Activated CD8-positive, alpha-beta memory T cell treated with anti-CD3 and anti-CD28 coated beads for 1 hour (primary cell): ENCODE measurements around the gene CLDN6.

Experiments used
- DNase-seq, 2 donors: peaks; one replicate each; pipeline ENCODE4 v3.0.0-alpha.2; 2020; ENCODE audit warnings: low read depth in 1 of 2; ENCODE audit errors: extremely low read depth in 1 of 2

CLDN6 gene

GRCh38 chr16:3029491-3030221, 11.7 kb upstream of the CLDN6 start:
- no peak for DNase-seq

- DNase-seq, result no peak
These were observed 10.8 kb upstream of the CLDN6 start for GRCh38 chr16:3028716-3029319.

GRCh38 chr16:3027983-3028715, 10.2 kb upstream of the CLDN6 start:
- DNase-seq, result peak; percentile 68 to 85

- DNase-seq, result no peak
These were observed 9.5 kb upstream of the CLDN6 start for GRCh38 chr16:3027489-3027795.

GRCh38 chr16:3026609-3027488, 8.9 kb upstream of the CLDN6 start:
- DNase-seq, result no peak

GRCh38 chr16:3026003-3026378, 8.0 kb upstream of the CLDN6 start:
- no peak for DNase-seq

- DNase-seq, result no peak
These were observed 7.3 kb upstream of the CLDN6 start for GRCh38 chr16:3025032-3026002.

GRCh38 chr16:3023669-3024478, 5.9 kb upstream of the CLDN6 start, which contains the start of the genes HCFC1R1 and THOC6:
HCFC1R1 (minus strand) TSS chr16:3023942; CDS start chr16:3023941, 1 bp downstream.
THOC6 (plus strand) TSS chr16:3024035; CDS start chr16:3024327, 292 bp downstream.
- DNase-seq, result peak; percentile 88 to 91

GRCh38 chr16:3023415-3023668, 5.4 kb upstream of the CLDN6 start:
- no peak for DNase-seq

GRCh38 chr16:3022684-3023414, 4.9 kb upstream of the CLDN6 start:
- no peak for DNase-seq

GRCh38 chr16:3022208-3022683, 4.3 kb upstream of the CLDN6 start:
- peak; percentile 59 to 78 for DNase-seq

- peak; percentile 63 for DNase-seq
These were observed 3.6 kb upstream of the CLDN6 start for GRCh38 chr16:3021449-3022207.

- peak; percentile 54 to 57 for DNase-seq
These were observed 2.8 kb upstream of the CLDN6 start for GRCh38 chr16:3020604-3021448.

- DNase-seq, result peak in 1 of 2 donors; percentile 54
These were observed 2.2 kb upstream of the CLDN6 start, which contains the start of gene TNFRSF12A for GRCh38 chr16:3020247-3020603. TNFRSF12A (plus strand) TSS chr16:3020368; CDS start chr16:3020398, 30 bp downstream.

GRCh38 chr16:3019594-3020246, 1.7 kb upstream of the CLDN6 start:
- no peak for DNase-seq

GRCh38 chr16:3017344-3017743, 639 bp downstream of the CLDN6 start:
- no peak for DNase-seq
